IMR-90 (cell line): Measurements from ENCODE around the gene CCR8. TPM values are rescaled to one million over a fixed set of nuclear protein-coding genes. Genes with fewer than 3 reads are reported as not detected.

ENCODE experiments used
- ATAC-seq: fragments of 200-7000 bp; cut with Tn5 transposase; 2 replicates; pipeline ENCODE4 v1.9.1; 2020; ENCODE audit warnings: low read depth, mild to moderate bottlenecking, moderate library complexity
- BruUV-seq: library from RNA; stranded (reverse); fragments of 400-500 nt; replicated peaks from 2 replicates; lab custom pipeline; 2021; lab: Mats Ljungman, UMichigan
- CTCF ChIA-PET: fragments of 300-600 bp; formaldehyde crosslinking; extraction: SDS; loops from one replicate; lab custom pipeline; 2021; ENCODE audit warnings: antibody characterized with exemption; lab: Yijun Ruan, JAX
- POLR2A ChIA-PET: fragments of 300-600 bp; sonication (Branson Sonifier 250); formaldehyde crosslinking; loops from one replicate; lab custom pipeline; 2022; ENCODE audit warnings: antibody characterized with exemption; ENCODE audit not compliant: unreplicated experiment; lab: Charles Lee
- DNase-seq: peaks from one replicate; pipeline ENCODE4 v3.0.0; 2013
- H2AFZ ChIP-seq: replicated peaks from 2 replicates; pipeline ENCODE3; 2013; ENCODE audit warnings: low read length, mild to moderate bottlenecking; ENCODE audit not compliant: poor library complexity
- H2AK5ac ChIP-seq: 2 replicates; pipeline ENCODE4 v1.6.1; 2013; ENCODE audit warnings: low read depth, low read length, inconsistent platforms
- H2AK9ac ChIP-seq: replicated peaks from 2 replicates; pipeline ENCODE3; 2013; ENCODE audit warnings: mild to moderate bottlenecking, low read depth, low read length, moderate library complexity; ENCODE audit not compliant: poor library complexity
- H2BK120ac ChIP-seq: 2 replicates; pipeline ENCODE4 v1.6.1; 2013; ENCODE audit warnings: low read depth, low read length, inconsistent platforms
- H2BK15ac ChIP-seq: 3 replicates; pipeline ENCODE4 v1.6.1; 2013; ENCODE audit warnings: low read depth, low read length, inconsistent platforms
- H2BK20ac ChIP-seq: 2 replicates; pipeline ENCODE4 v1.6.1; 2013; ENCODE audit warnings: low read depth, mild to moderate bottlenecking, inconsistent platforms, low read length, moderate library complexity
- H2BK5ac ChIP-seq: 2 replicates; pipeline ENCODE4 v1.6.1; 2013; ENCODE audit warnings: mild to moderate bottlenecking, low read depth, low read length, inconsistent platforms; ENCODE audit not compliant: poor library complexity, severe bottlenecking
- H3K14ac ChIP-seq: replicated peaks from 2 replicates; pipeline ENCODE4 v1.6.1; 2013; ENCODE audit warnings: low read depth, low read length, inconsistent platforms
- H3K18ac ChIP-seq: 2 replicates; pipeline ENCODE4 v1.6.1; 2013; ENCODE audit warnings: low read depth, low read length, control low read depth
- H3K23ac ChIP-seq: 2 replicates; pipeline ENCODE4 v1.6.1; 2013; ENCODE audit warnings: low read depth, low read length, inconsistent platforms
- H3K27ac ChIP-seq: 2 replicates; pipeline ENCODE4 v1.5.1; 2013; ENCODE audit warnings: mild to moderate bottlenecking, control low read depth, low read length; ENCODE audit not compliant: insufficient read depth
- H3K27me3 ChIP-seq: 2 replicates; pipeline ENCODE4 v1.6.1; 2013; ENCODE audit warnings: low read length; ENCODE audit not compliant: control insufficient read depth, insufficient read depth
- H3K36me3 ChIP-seq: 2 replicates; pipeline ENCODE4 v1.6.1; 2013; ENCODE audit warnings: low read length, mixed read lengths; ENCODE audit not compliant: control insufficient read depth, insufficient read depth
- H3K4ac ChIP-seq: 2 replicates; pipeline ENCODE4 v1.6.1; 2013; ENCODE audit warnings: low read depth, low read length, inconsistent platforms
- H3K4me1 ChIP-seq: 2 replicates; pipeline ENCODE4 v1.6.1; 2013; ENCODE audit warnings: low read length, mixed read lengths; ENCODE audit not compliant: control insufficient read depth, insufficient read depth
- H3K4me2 ChIP-seq: 2 replicates; pipeline ENCODE4 v1.6.1; 2013; ENCODE audit warnings: low read depth, mild to moderate bottlenecking, control low read depth, low read length, moderate library complexity
- H3K4me3 ChIP-seq: 2 replicates; pipeline ENCODE4 v1.5.1; 2013; ENCODE audit warnings: low read depth, mild to moderate bottlenecking, control low read depth, low read length, moderate library complexity; ENCODE audit not compliant: insufficient read depth
- H3K56ac ChIP-seq: 2 replicates; pipeline ENCODE4 v1.6.1; 2013; ENCODE audit warnings: low read length, inconsistent platforms; ENCODE audit not compliant: insufficient read depth; ENCODE audit errors: extremely low read depth
- H3K79me1 ChIP-seq, 2 experiments: 2 replicates each; pipeline ENCODE4 v1.6.1; 2013; ENCODE audit warnings: low read length in 2 of 2, inconsistent platforms in 1 of 2, low read depth in 1 of 2
- H3K9ac ChIP-seq: 2 replicates; pipeline ENCODE4 v1.6.1; 2013; ENCODE audit warnings: low read depth, low read length, control low read depth
- H3K9me1 ChIP-seq: 2 replicates; pipeline ENCODE4 v1.6.1; 2013; ENCODE audit warnings: low read length, inconsistent platforms; ENCODE audit not compliant: insufficient read depth
- H3K9me3 ChIP-seq: 2 replicates; pipeline ENCODE4 v1.6.1; 2013; ENCODE audit warnings: low read length; ENCODE audit not compliant: control insufficient read depth, insufficient read depth
- H4K20me1 ChIP-seq: 2 replicates; pipeline ENCODE4 v1.6.1; 2013; ENCODE audit warnings: low read length, inconsistent platforms; ENCODE audit not compliant: insufficient read depth
- H4K5ac ChIP-seq: 2 replicates; pipeline ENCODE4 v1.6.1; 2013; ENCODE audit warnings: mild to moderate bottlenecking, low read depth, low read length, control low read depth
- H4K8ac ChIP-seq, 2 experiments: 2 replicates each; pipeline ENCODE4 v1.6.1; 2013; ENCODE audit warnings: low read depth in 2 of 2, low read length in 2 of 2, control low read depth in 1 of 2, inconsistent platforms in 1 of 2
- H4K91ac ChIP-seq: 2 replicates; pipeline ENCODE4 v1.6.1; 2013; ENCODE audit warnings: low read depth, low read length, inconsistent platforms; ENCODE audit not compliant: insufficient read depth
- BHLHE40 ChIP-seq: fragments of 150-350 bp; IDR thresholded peaks from 2 replicates; pipeline ENCODE4 v1.6.1; 2016; ENCODE audit warnings: mild to moderate bottlenecking, low read depth, low read length
- CEBPB ChIP-seq: IDR thresholded peaks from 2 replicates; pipeline ENCODE4 v1.6.1; 2012; ENCODE audit warnings: low read depth, low read length, improper control_type of control experiment
- CHD1 ChIP-seq: IDR thresholded peaks from 2 replicates; pipeline ENCODE4 v1.6.1; 2012; ENCODE audit warnings: low read depth, low read length, improper control_type of control experiment
- CTCF ChIP-seq: conservative IDR thresholded peaks from 2 replicates; pipeline ENCODE4 v1.5.1; 2012; ENCODE audit warnings: mild to moderate bottlenecking, low read depth, low read length, improper control_type of control experiment
- ELK1 ChIP-seq: fragments of 150-350 bp; IDR thresholded peaks from 2 replicates; pipeline ENCODE4 v1.6.1; 2016; ENCODE audit warnings: low read depth, mild to moderate bottlenecking, low read length, moderate library complexity, borderline replicate concordance
- FOS ChIP-seq: fragments of 150-350 bp; IDR thresholded peaks from 2 replicates; pipeline ENCODE4 v1.6.1; 2016; ENCODE audit warnings: low read depth, low read length
- MAFK ChIP-seq: IDR thresholded peaks from 2 replicates; pipeline ENCODE4 v1.6.1; 2012; ENCODE audit warnings: low read depth, low read length, improper control_type of control experiment
- MAZ ChIP-seq: IDR thresholded peaks from 2 replicates; pipeline ENCODE4 v1.6.1; 2012; ENCODE audit warnings: low read depth, mild to moderate bottlenecking, low read length, improper control_type of control experiment, moderate library complexity, borderline replicate concordance
- NFE2L2 ChIP-seq: fragments of 150-350 bp; IDR thresholded peaks from 2 replicates; pipeline ENCODE4 v1.6.1; 2016; ENCODE audit warnings: low read depth, mild to moderate bottlenecking, low read length
- RAD21 ChIP-seq: IDR thresholded peaks from 2 replicates; pipeline ENCODE4 v1.6.1; 2012; ENCODE audit warnings: low read length, improper control_type of control experiment
- RCOR1 ChIP-seq: IDR thresholded peaks from 2 replicates; pipeline ENCODE4 v1.6.1; 2012; ENCODE audit warnings: mild to moderate bottlenecking, low read length, improper control_type of control experiment; ENCODE audit not compliant: insufficient replicate concordance
- RFX5 ChIP-seq: IDR thresholded peaks from 2 replicates; pipeline ENCODE4 v1.8.0; 2012; ENCODE audit warnings: low read depth, mild to moderate bottlenecking, low read length, moderate library complexity
- SMC3 ChIP-seq: fragments of 150-350 bp; IDR thresholded peaks from 2 replicates; pipeline ENCODE4 v1.6.1; 2016; ENCODE audit warnings: low read depth, mild to moderate bottlenecking, antibody characterized with exemption, low read length, moderate library complexity
- USF2 ChIP-seq: fragments of 150-350 bp; IDR thresholded peaks from 2 replicates; pipeline ENCODE4 v1.6.1; 2017; ENCODE audit warnings: mild to moderate bottlenecking, antibody characterized with exemption, low read length, low read depth
- WGBS, 2 experiments: methylation state at CpG; one replicate each; pipeline versions ENCODE4 v1.1.5 to v1.1.7; 2013; ENCODE audit warnings: missing lambda C conversion rate in 2 of 2; ENCODE audit not compliant: insufficient read length in 1 of 2; ENCODE audit errors: extremely low coverage in 2 of 2; 5-methylcytosine and 5-hydroxymethylcytosine counted together
- dilution Hi-C: fragments of 300-500 bp; cut with HindIII; formaldehyde crosslinking; loops from one replicate; pipeline ENCODE4 v1.14.3; 2018; ENCODE audit warnings: low sequenced_read_pairs; ENCODE audit not compliant: unreplicated experiment
- in situ Hi-C: fragments of 300-500 bp; cut with MboI; formaldehyde crosslinking; loops from 3 replicates; pipeline ENCODE4 v1.14.3; 2019; ENCODE audit warnings: low sequenced_read_pairs, inconsistent platforms, mixed read lengths
- intact Hi-C: fragments of 100-400 bp; cut with micrococcal nuclease; formaldehyde crosslinking; loops from 2 replicates; pipeline ENCODE4 v1.10.0; 2022
- polyA plus RNA-seq, 3 experiments: library from polyadenylated mRNA; depleted of rRNA; stranded (reverse); fragments of >200 nt; gene quantifications; 2 replicates each; pipeline ENCODE4 v1.2.3, GENCODE V29; 2012; ENCODE audit warnings: low replicate concordance in 1 of 3
- total RNA-seq: library from RNA; depleted of rRNA; stranded (reverse); fragments of >200 nt; gene quantifications from 2 replicates; pipeline ENCODE4 v1.2.3, GENCODE V29; 2012

CCR8 gene
- total and polyA plus RNA-seq, 2 of the 4 experiments (the other 2 are of a cell fraction) = not detected

- intact Hi-C loops (no loop called here), dilution Hi-C loops (no loop called here), in situ Hi-C loops (no loop called here)
- DNase-seq (no peak), ATAC-seq (no peak)
- Histone ChIP-seq H4K8ac (no peak overlapping the region), H3K79me1 (no peaks in the 10 kb centered on the region), H2AK5ac (no peak overlapping the region), H3K9me3 (no peaks in the 10 kb centered on the region), H2AFZ (no peak overlapping the region), H3K4me2 (no peak overlapping the region), H2BK5ac (no peak overlapping the region), H2BK15ac (no peak overlapping the region), H4K5ac (no peak overlapping the region), H4K91ac (no peak overlapping the region), H3K4me3 (no peak overlapping the region), H3K14ac (no peak overlapping the region), H3K4me1 (no peaks in the 10 kb centered on the region), H2AK9ac (no peak overlapping the region), H3K36me3 (no peaks in the 10 kb centered on the region), H2BK120ac (no peak overlapping the region), H4K20me1 (no peaks in the 10 kb centered on the region), H3K9ac (no peak overlapping the region), H3K23ac (no peak overlapping the region), H3K18ac (no peak overlapping the region), H3K27me3 (peaks cover 3% of the 10 kb centered on the region; the same call in 1 of the 2 replicates), H3K4ac (no peak overlapping the region), H3K9me1 (no peaks in the 10 kb centered on the region), H3K27ac (no peak overlapping the region), H2BK20ac (no peak overlapping the region), H3K56ac (no peak overlapping the region)
- 40% methylated on average over 1 of the region's 5 CpGs; no CpG with 5 or more reads in 1 of the 2 experiments for WGBS, 2 experiments
- ChIA-PET POLR2A (no interaction called here), CTCF (no interaction called here)
- no TSS peak for BruUV-seq
- TF ChIP-seq MAZ (no peak), MAFK (no peak), CHD1 (no peak), NFE2L2 (no peak), RCOR1 (no peak), ELK1 (no peak), CTCF (no peak), USF2 (no peak), RFX5 (no peak), RAD21 (no peak), FOS (no peak), CEBPB (no peak), BHLHE40 (no peak), SMC3 (no peak)
Measured at GRCh38 chr3:39376959-39377634, 47.6 kb downstream of the CCR8 start.
